GM18870 (cell line): ENCODE measurements around the gene PRICKLE3.
"Not testable (repeated sequence)": the region's sequence is repeated elsewhere in the genome, so short reads cannot be mapped to it uniquely, and the experiment has no call there.

ENCODE experiments used
- ATAC-seq: cut with Tn5 transposase; IDR thresholded peaks from one replicate; pipeline ENCODE4 v1.9.1; 2021; ENCODE audit warnings: moderate library complexity; ENCODE audit not compliant: unreplicated experiment

The PRICKLE3 gene

GRCh38 chrX:49161632-49162031 is 24.5 kb downstream of the PRICKLE3 start:
- ATAC-seq = no peak

GRCh38 chrX:49160908-49161307 is 25.3 kb downstream of the PRICKLE3 start:
- no peak for ATAC-seq

- ATAC-seq = no peak
Observed at GRCh38 chrX:49157194-49157593, 29.0 kb downstream of the PRICKLE3 start.

GRCh38 chrX:49155900-49156837 is 30.0 kb downstream of the PRICKLE3 start:
- ATAC-seq = peak; percentile 69

GRCh38 chrX:49155243-49155899 is 30.8 kb downstream of the PRICKLE3 start:
- peak; percentile 18 for ATAC-seq

GRCh38 chrX:49153467-49153866 is 32.7 kb downstream of the PRICKLE3 start:
- no peak for ATAC-seq

GRCh38 chrX:49149291-49149690 is 36.9 kb downstream of the PRICKLE3 start:
- not testable (repeated sequence) for ATAC-seq

- ATAC-seq = not testable (repeated sequence)
Observed at GRCh38 chrX:49148390-49149100, 37.6 kb downstream of the PRICKLE3 start.

- ATAC-seq = no peak
Observed at GRCh38 chrX:49147936-49148335, 38.2 kb downstream of the PRICKLE3 start.

GRCh38 chrX:49147282-49147681 is 38.9 kb downstream of the PRICKLE3 start:
- no peak for ATAC-seq

GRCh38 chrX:49143154-49143553 is 43.0 kb downstream of the PRICKLE3 start:
- ATAC-seq = not testable (repeated sequence)

- not testable (repeated sequence) for ATAC-seq
Observed at GRCh38 chrX:49142264-49142663, 43.9 kb downstream of the PRICKLE3 start.

GRCh38 chrX:49139713-49140112 is 46.5 kb downstream of the PRICKLE3 start:
- ATAC-seq = no peak

- no peak for ATAC-seq
Observed at GRCh38 chrX:49137492-49137891, 48.7 kb downstream of the PRICKLE3 start.

- no peak for ATAC-seq
Observed at GRCh38 chrX:49133759-49134158, 52.4 kb downstream of the PRICKLE3 start.

GRCh38 chrX:49132275-49132674 is 53.9 kb downstream of the PRICKLE3 start:
- ATAC-seq = not testable (repeated sequence)

GRCh38 chrX:49129427-49129826 is 56.7 kb downstream of the PRICKLE3 start:
- ATAC-seq = no peak

- not testable (repeated sequence) for ATAC-seq
Observed at GRCh38 chrX:49127742-49128258, 58.4 kb downstream of the PRICKLE3 start.
